Measurements from ENCODE around the gene CCDC9. TPM values are rescaled to one million over a fixed set of nuclear protein-coding genes. Genes with fewer than 3 reads are reported as not detected.

The CCDC9 gene
- total and polyA plus RNA-seq, 2 of the 13 experiments (the other 11 are each of a cell fraction or from before 2014, with no cell fraction given) = 2.9 to 6.3 TPM

DNA sequence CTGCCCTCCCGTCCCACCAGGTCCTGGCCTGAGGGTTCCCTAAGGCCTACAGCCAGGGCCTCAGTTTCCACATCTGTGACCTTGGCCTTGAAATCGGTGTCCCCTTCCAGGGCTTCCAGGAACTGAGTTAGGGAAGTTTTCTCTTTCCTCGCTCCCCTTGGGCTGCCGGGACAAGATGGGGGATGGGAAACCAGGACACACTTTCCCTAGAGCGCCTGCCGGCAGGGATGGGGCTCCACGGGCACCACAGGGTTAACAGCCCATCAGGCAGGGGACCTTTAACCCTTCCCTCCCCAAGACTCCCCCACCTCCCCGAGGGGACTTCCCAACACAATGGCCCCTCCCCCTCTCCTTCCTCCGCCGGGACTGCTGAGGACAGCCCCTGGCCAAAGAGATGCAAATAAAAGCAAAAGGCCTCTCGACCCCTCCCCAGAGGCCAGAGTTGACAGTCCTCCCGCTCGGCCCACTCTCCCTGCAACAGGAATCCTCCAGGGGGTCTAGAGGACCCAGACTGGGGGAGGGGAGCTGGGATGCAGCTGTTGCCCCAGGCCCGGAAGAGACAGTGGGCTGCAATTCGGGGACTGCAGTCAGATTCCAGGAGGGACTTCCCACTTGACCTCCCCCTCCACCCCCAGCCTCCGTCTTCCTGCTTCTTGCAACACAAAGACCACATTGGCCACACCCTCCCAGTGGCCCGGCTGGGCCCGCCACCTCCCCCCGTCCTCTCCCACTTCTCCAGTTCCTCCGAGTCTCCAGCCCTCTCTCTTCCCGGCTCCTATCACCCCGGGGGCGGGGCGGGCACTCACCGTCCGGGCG, 28.8 kb upstream of the CCDC9 start (continued):
- TF ChIP-seq ZNF3 (CRISPR knock-in tag; IDR thresholded peaks at IDR 0.05) (no peak), ZNF558 (CRISPR knock-in tag; IDR thresholded peaks at IDR 0.05; ENCODE audit: borderline replicate concordance) (0 out of 2 replicates have a peak, but pooled peaks have one; percentile 10), ZNF737 (CRISPR knock-in tag; IDR thresholded peaks at IDR 0.05; ENCODE audit: borderline replicate concordance) (no peak), MYC (CRISPR knock-in tag; IDR thresholded peaks at IDR 0.05; ENCODE audit: borderline replicate concordance) (peak; percentile 44; the same call in 1 of the 2 replicates), ZNF224 (CRISPR knock-in tag; IDR thresholded peaks at IDR 0.05) (0 out of 2 replicates have a peak, but pooled peaks have one; percentile 65), HNF4G (IDR thresholded peaks at IDR 0.05; ENCODE audit: borderline replicate concordance, low read depth, low read length) (peak; percentile 63; the same call in 1 of the 2 replicates), HNF4G (CRISPR knock-in tag; IDR thresholded peaks at IDR 0.05; ENCODE audit: borderline replicate concordance, low read depth) (0 out of 2 replicates have a peak, but pooled peaks have one; percentile 32), SMAD3 (CRISPR knock-in tag; IDR thresholded peaks at IDR 0.05) (peak; percentile 11; the same call in 1 of the 2 replicates), ZMYM4 (CRISPR knock-in tag; IDR thresholded peaks at IDR 0.05) (peak; percentile 51; the same call in 1 of the 2 replicates), ZNF598 (CRISPR knock-in tag; IDR thresholded peaks at IDR 0.05; ENCODE audit: borderline replicate concordance) (no peak), ZNF501 (CRISPR knock-in tag; IDR thresholded peaks at IDR 0.05) (no peak), ETV5 (CRISPR knock-in tag; IDR thresholded peaks at IDR 0.05; ENCODE audit: borderline replicate concordance) (peak; percentile 51; the same call in 1 of the 2 replicates), ASH2L (IDR thresholded peaks at IDR 0.05; ENCODE audit: insufficient read length, low read depth, low read length) (peak; percentile 62), ZNF138 (CRISPR knock-in tag; IDR thresholded peaks at IDR 0.05; ENCODE audit: low read depth) (no peak), ZFP1 (CRISPR knock-in tag; IDR thresholded peaks at IDR 0.05) (no peak), ZBTB7B (CRISPR knock-in tag; IDR thresholded peaks at IDR 0.05) (peak; percentile 82), ZNF235 (CRISPR knock-in tag; IDR thresholded peaks at IDR 0.05; ENCODE audit: borderline replicate concordance) (no peak), MIER3 (CRISPR knock-in tag; IDR thresholded peaks at IDR 0.05; ENCODE audit: borderline replicate concordance) (no peak), ZNF160 (CRISPR knock-in tag; IDR thresholded peaks at IDR 0.05) (no peak), IRF2 (CRISPR knock-in tag; IDR thresholded peaks at IDR 0.05) (peak; percentile 51; the same call in 1 of the 2 replicates), KLF6 (CRISPR knock-in tag; IDR thresholded peaks at IDR 0.05) (0 out of 2 replicates have a peak, but pooled peaks have one; percentile 15), ZNF772 (CRISPR knock-in tag; IDR thresholded peaks at IDR 0.05) (peak; percentile 30), CENPX (CRISPR knock-in tag; IDR thresholded peaks at IDR 0.05) (no peak)
- TF ChIP-seq, protein P1, sequence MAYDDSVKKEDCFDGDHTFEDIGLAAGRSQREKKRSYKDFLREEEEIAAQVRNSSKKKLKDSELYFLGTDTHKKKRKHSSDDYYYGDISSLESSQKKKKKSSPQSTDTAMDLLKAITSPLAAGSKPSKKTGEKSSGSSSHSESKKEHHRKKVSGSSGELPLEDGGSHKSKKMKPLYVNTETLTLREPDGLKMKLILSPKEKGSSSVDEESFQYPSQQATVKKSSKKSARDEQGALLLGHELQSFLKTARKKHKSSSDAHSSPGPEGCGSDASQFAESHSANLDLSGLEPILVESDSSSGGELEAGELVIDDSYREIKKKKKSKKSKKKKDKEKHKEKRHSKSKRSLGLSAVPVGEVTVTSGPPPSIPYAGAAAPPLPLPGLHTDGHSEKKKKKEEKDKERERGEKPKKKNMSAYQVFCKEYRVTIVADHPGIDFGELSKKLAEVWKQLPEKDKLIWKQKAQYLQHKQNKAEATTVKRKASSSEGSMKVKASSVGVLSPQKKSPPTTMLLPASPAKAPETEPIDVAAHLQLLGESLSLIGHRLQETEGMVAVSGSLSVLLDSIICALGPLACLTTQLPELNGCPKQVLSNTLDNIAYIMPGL (CRISPR knock-in tag; IDR thresholded peaks at IDR 0.05; ENCODE audit: borderline replicate concordance in 1 of 2, low read depth in 1 of 2) = peak in 1 of 2 experiments; percentile 20; a peak in 3 of 4 replicates
- TF ChIP-seq, protein P2, sequence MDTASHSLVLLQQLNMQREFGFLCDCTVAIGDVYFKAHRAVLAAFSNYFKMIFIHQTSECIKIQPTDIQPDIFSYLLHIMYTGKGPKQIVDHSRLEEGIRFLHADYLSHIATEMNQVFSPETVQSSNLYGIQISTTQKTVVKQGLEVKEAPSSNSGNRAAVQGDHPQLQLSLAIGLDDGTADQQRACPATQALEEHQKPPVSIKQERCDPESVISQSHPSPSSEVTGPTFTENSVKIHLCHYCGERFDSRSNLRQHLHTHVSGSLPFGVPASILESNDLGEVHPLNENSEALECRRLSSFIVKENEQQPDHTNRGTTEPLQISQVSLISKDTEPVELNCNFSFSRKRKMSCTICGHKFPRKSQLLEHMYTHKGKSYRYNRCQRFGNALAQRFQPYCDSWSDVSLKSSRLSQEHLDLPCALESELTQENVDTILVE (CRISPR knock-in tag; IDR thresholded peaks at IDR 0.05) = 0 out of 2 replicates have a peak, but pooled peaks have one; percentile 38
- TF ChIP-seq, protein P3, sequence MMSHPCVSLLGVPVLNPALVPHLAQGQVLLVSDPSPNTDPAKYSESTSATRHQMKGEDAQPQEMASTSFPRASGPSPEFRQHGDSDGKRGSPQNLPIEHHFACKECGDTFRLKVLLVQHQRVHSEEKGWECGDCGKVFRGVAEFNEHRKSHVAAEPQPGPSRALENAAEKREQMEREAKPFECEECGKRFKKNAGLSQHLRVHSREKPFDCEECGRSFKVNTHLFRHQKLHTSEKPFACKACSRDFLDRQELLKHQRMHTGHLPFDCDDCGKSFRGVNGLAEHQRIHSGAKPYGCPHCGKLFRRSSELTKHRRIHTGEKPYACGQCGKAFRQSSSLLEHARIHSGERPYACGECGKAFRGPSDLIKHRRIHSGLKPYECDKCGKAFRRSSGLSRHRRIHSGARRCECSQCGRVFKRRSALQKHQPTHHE (CRISPR knock-in tag; IDR thresholded peaks at IDR 0.05; ENCODE audit: borderline replicate concordance) = no peak; the same call in 1 of the 2 replicates
